Stimulated activated CD4-positive, alpha-beta T cell treated with anti-CD3 and anti-CD28 coated beads, TNF-alpha, amount 100 ng/mL, for 48 hours (primary cell): ENCODE results near the gene R3HCC1L.

Source experiments
- DNase-seq, 3 donors: peaks; one replicate each; pipeline ENCODE4 v3.0.0-alpha.2; 2020; ENCODE audit warnings: low read depth in 3 of 3

R3HCC1L gene

DNA sequence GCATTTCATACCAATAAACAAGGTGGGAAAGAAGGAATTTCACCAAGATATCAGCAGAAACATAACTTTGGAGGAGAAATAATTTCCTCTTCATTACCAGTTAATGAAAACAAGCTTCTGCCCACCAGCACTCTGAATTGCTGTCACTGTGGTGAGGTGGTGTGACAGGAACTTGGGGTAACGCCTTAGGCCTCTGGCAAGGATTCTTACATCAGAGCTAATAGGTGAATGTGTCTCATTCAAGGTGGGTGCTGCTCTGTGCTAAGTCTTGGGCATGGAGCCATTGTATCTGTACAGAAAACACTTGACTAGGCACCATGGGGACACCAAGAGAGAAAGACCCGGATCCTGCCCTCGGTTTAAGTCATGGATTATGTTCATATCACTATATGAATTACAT, 141.9 kb downstream of the R3HCC1L start:
- no peak for DNase-seq

DNA sequence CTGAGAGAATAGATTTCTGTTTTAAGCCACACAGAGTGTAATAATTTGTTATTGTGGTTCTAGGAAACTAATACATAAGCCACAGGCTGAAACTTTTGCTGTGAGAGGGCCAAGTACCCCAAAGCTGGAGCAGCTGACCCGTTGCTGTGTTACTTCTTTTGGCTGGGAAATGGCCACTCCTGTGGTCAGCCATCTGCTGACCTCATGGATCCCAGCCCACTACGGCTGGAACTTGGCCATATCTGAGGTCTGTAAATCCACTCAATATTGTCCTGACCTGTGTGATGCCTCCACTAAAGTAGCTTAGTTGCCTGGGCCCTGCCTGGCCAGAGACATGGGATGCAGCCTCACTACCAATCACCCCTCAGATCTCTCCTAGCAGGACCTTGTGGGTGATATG, 151.0 kb downstream of the R3HCC1L start:
- DNase-seq = no peak

DNA sequence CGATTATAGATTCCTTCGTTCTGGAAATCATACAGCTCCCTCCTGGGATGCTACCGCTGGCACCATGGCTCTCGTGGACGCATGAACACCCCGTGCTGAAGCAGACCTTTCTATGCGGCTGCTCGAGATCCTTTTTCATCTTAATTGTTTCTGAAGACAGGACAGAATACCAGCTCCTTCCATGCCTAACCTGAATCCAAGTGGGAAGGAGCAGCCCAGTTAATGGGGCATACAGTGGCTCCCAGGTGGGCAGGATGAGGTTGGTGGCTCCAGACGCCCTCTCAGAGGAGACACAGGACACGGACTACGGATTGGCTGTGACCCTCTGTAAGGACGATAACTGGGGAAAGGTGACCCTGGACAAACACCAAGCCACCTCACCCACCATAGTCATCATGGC, 152.0 kb downstream of the R3HCC1L start:
- DNase-seq = no peak

DNA sequence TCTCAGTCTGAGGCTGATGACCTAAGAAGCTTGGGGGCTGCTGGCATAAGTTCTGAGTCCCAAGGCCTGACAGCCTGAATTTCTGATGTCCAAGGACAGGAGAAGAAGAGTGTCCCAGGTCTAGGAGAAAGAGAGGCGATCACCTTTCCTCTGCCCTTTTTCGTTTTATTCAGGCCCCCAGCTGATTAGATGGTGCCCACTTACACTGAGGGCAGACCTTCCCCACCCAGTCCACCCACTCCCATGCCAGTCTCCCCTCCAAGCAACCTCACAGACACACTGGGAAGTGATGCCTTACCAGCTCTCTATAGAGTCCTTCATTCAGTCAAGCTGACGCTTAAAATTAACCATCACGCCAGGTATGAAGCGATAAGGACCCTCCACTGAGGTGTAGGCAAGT, 152.9 kb downstream of the R3HCC1L start:
- DNase-seq = no peak

DNA sequence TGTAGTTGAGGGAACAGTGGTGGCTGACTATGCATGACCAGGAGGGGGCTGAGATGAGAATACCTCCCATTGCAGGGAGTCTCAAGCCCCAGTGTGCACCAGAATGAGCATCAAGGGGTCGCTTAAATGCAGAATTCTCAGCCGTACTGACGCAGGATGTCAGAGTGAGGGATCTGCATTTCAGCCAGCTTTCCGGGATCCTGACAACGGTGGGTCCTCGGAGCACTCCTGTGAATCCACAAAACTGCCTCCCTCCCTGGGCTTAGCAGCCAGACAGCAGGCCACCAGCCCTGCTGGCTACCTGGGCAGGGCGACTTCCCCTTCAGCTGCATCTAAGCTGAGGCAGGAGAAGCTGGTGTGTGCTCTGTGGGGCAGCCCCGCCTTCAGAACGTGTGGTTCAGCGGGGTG, 155.3 kb downstream of the R3HCC1L start:
- no peak for DNase-seq

DNA sequence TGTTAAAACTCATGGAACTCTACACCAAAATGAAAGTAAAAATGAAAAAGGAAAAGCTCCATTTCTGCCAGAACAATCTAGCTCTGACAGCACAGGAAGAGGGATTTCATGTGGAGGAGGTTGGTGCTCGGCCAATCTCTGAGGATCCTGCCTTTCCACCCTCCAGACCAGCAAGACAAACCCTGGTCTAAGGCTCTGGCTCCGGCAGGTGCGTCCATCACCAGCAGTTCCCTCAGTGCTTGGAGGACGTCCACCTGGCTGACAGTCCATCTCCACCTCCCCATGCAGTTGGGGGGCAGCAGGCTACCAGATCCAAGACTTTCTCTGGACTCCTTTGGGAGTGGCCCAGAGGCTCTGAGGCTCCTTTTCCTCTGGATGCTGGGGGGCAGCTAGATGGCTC, 158.5 kb downstream of the R3HCC1L start:
- DNase-seq = no peak

DNA sequence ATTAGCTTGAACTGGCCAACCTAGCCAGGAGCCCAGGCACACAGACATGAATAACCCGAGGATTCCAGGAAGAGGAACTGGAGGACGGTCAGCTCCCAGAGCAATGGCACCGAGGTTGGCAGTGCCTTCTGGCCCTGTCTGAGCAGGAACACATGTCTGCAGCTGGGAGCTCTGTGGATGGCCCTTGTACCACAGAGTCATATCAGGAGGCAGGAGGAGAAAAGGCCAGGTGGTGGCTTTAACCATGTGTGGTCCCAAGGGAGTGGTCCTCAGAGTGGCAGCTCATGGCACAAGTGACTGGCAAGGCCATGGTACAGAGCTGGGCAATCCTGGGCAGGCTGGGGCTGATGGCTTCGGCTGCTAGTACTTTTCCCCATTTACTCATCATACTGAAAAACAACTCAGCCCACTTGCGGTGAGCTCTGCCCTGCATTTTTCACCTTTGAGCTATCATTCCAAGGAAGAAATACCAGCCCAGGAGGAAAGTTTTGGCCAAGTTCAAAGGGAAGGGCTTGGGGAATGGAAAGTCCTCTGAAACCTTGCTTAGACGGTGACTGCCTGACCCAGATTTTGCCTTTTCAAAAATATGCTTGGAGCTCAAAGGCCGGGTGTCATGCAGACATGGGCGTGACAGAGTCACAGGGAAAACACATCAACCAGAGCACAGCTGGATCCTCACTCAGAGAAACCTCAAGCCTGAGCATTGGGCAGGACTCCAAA, 159.3 kb downstream of the R3HCC1L start:
- DNase-seq = no peak

DNA sequence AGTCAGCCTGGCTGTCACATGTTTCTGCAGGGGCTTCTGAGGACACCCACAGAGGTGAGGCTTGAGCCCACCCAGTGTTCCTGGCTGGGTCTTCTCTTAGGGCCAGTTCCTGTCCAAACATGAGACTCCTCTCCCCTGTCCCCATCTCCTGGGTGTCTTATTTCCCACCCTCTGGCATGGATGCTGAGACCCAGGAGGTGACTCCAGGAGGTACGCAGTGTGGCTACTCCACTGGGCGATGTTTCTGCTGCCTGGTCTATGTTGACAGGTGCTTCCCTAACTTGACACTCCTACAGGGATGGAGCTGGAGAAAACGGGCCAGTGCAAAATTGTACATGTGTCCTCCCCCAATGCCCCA, 159.8 kb downstream of the R3HCC1L start:
- no peak for DNase-seq
